ENCODE results near the gene UBTD2.
A peak's percentile ranks its signal among the peaks of the same experiment; 100 is the strongest.
"Not testable (repeated sequence)": the region's sequence is repeated elsewhere in the genome, so short reads cannot be mapped to it uniquely, and the experiment has no call there.

The UBTD2 gene

GRCh38 chr5:172283020-172283861 is at the start of gene UBTD2:
Gene UBTD2 (minus strand): TSS chr5:172283764. CDS start chr5:172283665, 99 bp downstream.
- peak; percentile 51 to 73 (median 53) for DNase-seq (ENCODE audit: low read depth in 2 of 3, low spot score in 1 of 3)

- DNase-seq (ENCODE audit: low read depth in 2 of 3, low spot score in 1 of 3), result not testable (repeated sequence)
These were observed 43.3 kb upstream of the UBTD2 start for GRCh38 chr5:172326901-172327300.

GRCh38 chr5:172325452-172325851 is 41.9 kb upstream of the UBTD2 start:
- DNase-seq (ENCODE audit: low read depth in 2 of 3, low spot score in 1 of 3), result no peak

GRCh38 chr5:172322028-172322965 is 38.7 kb upstream of the UBTD2 start:
- DNase-seq (ENCODE audit: low read depth in 2 of 3, low spot score in 1 of 3), result no peak

GRCh38 chr5:172321593-172321992 is 38.0 kb upstream of the UBTD2 start:
- no peak for DNase-seq (ENCODE audit: low read depth in 2 of 3, low spot score in 1 of 3)

- no peak for DNase-seq (ENCODE audit: low read depth in 2 of 3, low spot score in 1 of 3)
These were observed 36.3 kb upstream of the UBTD2 start for GRCh38 chr5:172319708-172320441.

- no peak for DNase-seq (ENCODE audit: low read depth in 2 of 3, low spot score in 1 of 3)
These were observed 32.3 kb upstream of the UBTD2 start for GRCh38 chr5:172315587-172316493.

GRCh38 chr5:172313915-172314314 is 30.4 kb upstream of the UBTD2 start:
- no peak for DNase-seq (ENCODE audit: low read depth in 2 of 3, low spot score in 1 of 3)

GRCh38 chr5:172312286-172312685 is 28.7 kb upstream of the UBTD2 start:
- DNase-seq (ENCODE audit: low read depth in 2 of 3, low spot score in 1 of 3), result no peak

GRCh38 chr5:172311605-172312004 is 28.0 kb upstream of the UBTD2 start:
- DNase-seq (ENCODE audit: low read depth in 2 of 3, low spot score in 1 of 3), result no peak

- DNase-seq (ENCODE audit: low read depth in 2 of 3, low spot score in 1 of 3), result no peak
These were observed 27.5 kb upstream of the UBTD2 start for GRCh38 chr5:172311026-172311425.

GRCh38 chr5:172305380-172305779 is 21.8 kb upstream of the UBTD2 start:
- no peak for DNase-seq (ENCODE audit: low read depth in 2 of 3, low spot score in 1 of 3)

GRCh38 chr5:172303572-172304335 is 20.2 kb upstream of the UBTD2 start:
- no peak for DNase-seq (ENCODE audit: low read depth in 2 of 3, low spot score in 1 of 3)

GRCh38 chr5:172303162-172303561 is 19.6 kb upstream of the UBTD2 start:
- no peak for DNase-seq (ENCODE audit: low read depth in 2 of 3, low spot score in 1 of 3)

- DNase-seq (ENCODE audit: low read depth in 2 of 3, low spot score in 1 of 3), result no peak
These were observed 18.6 kb upstream of the UBTD2 start for GRCh38 chr5:172302047-172302710.

- no peak for DNase-seq (ENCODE audit: low read depth in 2 of 3, low spot score in 1 of 3)
These were observed 16.4 kb upstream of the UBTD2 start for GRCh38 chr5:172299916-172300439.

- DNase-seq (ENCODE audit: low read depth in 2 of 3, low spot score in 1 of 3), result no peak
These were observed 11.3 kb upstream of the UBTD2 start for GRCh38 chr5:172294831-172295230.

GRCh38 chr5:172293745-172294342 is 10.3 kb upstream of the UBTD2 start:
- DNase-seq (ENCODE audit: low read depth in 2 of 3, low spot score in 1 of 3), result no peak

Data from stimulated activated CD4-positive, alpha-beta T cell treated with anti-CD3 and anti-CD28 coated beads, Interleukin-12 subunit alpha, Interleukin-12 subunit beta, amount 100 ng/mL, for 48 hours (primary cell).